ENCODE measurements around the gene EPB41L3. TPM values are rescaled to one million over a fixed set of nuclear protein-coding genes. Genes with fewer than 3 reads are reported as not detected.
"Not testable (repeated sequence)": the region's sequence is repeated elsewhere in the genome, so short reads cannot be mapped to it uniquely, and the experiment has no call there.

The EPB41L3 gene
- total RNA-seq, 1 donor from 2014 or later = 34.0 TPM

DNA sequence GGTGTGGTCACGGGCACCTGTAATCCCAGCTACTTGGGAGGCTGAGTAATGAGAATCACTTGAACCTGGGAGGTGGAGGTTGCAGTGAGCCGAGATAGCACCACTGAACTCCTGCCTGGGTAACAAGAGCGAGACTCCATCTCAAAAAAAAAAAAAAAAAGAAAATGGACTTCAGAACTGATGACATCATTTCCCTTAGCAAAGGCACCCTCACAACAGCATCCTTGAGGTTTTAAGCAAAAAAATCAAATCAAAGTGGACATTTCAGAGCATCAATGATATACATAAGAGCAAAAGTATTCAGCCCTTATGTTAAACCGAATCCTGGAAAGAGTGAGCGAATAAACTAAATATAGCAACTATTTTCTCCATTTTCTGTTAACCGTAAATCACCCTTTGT, 45.3 kb downstream of the EPB41L3 start:
- DNase-seq (ENCODE audit: low spot score) = no peak

DNA sequence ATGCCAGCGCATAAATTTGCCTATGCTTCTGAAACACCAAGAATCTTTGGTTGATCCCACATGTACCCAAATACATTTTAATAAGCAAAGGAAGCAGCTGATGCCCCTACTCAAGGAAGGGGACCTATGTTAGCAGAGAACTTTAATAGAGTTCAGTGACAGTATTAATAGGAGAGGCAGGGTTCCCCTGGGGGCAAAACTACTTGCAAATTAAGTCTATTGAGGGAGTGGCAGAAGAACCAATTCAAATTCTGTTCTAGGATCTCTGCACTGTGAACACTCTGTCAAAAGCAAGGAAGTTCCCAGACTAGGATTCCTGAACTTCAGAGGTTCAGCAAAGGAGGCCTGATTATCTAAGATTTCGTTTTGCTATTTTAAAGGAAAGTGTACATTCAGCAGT, 47.5 kb downstream of the EPB41L3 start:
- no peak for DNase-seq (ENCODE audit: low spot score)

DNA sequence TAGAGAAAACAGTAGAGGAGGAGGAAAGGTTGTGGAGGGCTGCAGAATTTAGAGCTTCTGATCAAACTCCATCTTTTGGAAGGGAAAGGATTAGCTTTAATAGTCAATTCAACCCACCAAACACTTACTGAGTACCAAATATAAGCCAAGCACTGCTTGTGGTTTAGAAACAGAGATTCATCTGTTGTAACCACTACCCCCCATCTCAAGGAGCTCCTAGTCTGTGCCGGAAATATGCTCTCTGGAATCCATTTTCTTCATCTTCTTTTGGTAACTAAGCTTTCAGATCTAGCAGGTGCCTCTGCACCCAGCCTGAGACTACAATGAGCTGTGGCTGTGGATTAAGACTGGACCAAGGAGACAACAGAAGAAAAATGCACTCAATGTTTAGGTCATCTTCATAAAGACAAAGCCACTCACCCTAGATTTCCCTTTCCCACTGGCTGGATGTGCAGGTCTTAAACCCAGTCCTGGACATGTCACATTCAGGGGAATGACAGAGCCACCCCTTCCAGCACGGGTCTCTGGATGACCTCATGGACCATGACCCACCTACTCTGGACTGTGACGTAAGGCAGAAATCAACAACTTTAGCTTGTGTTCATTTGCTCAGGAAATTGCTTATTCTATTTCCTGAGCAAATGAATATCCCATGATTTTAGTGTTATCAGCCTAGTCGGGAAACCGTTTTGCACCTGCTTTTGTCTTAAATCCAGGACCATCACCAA, 52.9 kb downstream of the EPB41L3 start:
- no peak for DNase-seq (ENCODE audit: low spot score)

DNA sequence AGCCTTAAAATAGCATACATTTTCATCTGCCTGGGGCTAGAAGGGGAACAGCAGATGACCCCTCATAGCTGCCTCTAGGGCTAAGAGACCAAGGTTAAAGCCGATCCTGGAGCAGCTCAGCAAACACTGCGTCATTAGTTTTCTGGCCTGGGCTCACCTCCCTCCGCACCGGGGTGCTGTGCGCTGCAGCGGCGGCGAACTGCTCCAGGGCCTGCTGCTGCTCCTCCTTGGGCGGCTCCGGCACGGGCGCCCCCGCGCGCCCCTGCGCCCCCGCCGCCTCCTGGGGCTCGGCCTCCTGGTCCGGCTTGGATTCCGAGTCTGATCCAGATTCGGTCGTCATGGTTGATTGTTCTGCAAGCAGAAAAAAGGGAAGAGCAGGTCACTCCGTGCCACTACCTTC, 55.0 kb downstream of the EPB41L3 start:
- DNase-seq (ENCODE audit: low spot score) = no peak

DNA sequence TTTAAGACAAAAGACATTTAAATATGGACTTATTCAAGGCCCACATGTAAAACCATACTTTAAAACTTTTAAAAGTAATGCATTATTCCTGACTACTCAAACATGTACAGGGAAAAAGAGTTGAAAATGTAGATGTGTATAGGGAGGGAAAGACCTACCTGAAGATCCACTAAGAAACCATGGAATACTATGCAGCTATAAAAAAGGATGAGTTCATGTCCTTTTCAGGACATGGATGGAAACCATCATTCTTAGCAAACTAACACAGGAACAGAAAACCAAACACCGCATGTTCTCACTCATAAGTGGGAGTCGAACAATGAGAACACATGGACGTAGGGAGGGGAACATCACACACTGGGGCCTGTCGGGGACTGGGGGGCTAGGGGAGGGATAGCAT, 55.8 kb downstream of the EPB41L3 start:
- not testable (repeated sequence) for DNase-seq (ENCODE audit: low spot score)

DNA sequence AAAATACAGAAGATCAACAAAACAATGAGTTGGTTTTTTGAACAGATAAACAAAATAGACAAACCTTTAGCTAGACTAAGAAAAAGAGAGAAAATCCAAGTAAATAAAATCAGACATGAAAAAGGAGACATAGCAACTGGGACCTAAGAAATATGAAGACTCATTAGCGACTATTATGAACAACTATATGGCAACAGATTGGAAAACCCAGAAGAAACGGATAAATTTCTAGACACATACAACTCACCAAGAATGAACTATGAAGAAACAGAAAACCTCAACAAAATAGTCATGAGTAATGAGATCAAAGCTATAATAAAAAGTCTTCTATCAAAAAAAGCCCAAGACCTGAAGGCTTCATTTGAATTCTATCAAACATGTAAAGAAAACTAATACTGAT, 59.3 kb downstream of the EPB41L3 start:
- DNase-seq (ENCODE audit: low spot score) = no peak

DNA sequence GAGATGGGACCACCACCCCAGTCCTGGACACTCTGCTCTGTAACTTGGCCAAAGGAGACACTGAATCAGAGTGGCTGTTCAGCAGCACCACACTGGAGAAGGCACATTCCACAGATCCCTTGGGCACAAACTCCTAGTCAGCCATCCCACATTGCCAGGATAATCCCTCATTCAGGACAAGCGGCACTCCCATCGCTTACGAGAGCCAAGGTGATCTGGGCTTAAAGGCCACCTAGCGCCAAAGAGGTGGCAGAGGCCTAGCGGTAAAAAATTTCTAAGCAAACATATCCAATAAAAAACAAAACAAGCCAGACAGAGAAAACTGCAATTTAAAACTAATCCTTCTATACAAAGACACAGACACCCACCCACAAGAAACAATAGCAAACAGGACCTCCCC, 62.2 kb downstream of the EPB41L3 start:
- no peak for DNase-seq (ENCODE audit: low spot score)

DNA sequence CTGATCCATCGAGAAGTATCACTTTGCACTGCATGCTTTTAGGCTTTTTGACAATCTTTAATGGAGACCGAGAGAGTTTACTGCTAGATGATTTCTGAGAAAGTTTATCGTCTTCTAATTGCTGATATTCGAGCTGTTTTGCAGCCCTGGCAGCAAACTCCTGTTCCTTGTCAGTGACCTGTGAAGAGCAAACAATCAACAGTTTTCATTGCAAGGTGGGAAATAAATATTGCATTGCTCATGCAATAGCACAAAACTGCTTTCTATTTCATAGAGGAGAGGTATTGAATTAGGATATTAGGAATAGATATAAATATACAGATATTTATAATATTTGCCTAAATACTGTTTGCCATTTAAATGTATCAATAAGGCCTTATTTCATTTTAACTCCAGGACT, 65.5 kb downstream of the EPB41L3 start:
- no peak for DNase-seq (ENCODE audit: low spot score)

DNA sequence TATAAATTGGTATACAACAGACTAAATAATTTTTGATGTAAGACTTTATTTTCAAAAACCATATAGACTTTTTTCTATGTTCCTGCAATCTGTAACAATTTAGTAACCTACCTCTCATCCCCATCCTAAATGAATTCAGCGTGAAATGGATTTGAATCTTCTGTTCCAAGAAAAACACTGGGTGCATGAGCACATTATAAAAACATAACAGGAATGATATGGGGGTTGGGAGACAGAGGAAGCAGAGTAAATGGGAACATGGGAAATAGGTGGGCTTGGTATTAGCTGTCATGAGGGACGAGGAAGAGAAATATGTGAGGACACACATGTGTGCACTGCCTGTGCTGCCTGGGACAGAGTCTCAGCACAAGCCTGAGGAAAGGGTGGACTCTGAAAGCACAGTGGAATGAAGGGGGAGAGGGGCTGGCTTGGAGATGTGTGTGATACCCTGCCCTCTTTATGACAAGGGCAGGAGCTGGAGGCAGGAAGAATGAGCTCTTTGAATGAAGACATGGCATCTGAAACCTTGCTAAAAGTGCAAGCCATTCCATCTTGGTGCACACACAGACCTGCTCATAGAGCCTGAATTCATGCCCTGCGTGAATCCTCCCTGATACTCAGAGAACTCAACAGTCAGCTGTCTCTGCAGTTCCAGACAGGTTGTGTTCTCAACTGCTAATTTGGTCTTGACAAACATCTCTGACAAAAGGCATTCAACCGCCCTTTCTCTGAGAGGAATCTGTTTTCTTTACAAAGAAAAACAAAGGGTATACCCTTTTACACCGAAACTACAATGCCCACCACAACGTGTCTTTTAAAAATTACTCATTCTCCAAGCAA, 66.6 kb downstream of the EPB41L3 start:
- DNase-seq (ENCODE audit: low spot score) = no peak

DNA sequence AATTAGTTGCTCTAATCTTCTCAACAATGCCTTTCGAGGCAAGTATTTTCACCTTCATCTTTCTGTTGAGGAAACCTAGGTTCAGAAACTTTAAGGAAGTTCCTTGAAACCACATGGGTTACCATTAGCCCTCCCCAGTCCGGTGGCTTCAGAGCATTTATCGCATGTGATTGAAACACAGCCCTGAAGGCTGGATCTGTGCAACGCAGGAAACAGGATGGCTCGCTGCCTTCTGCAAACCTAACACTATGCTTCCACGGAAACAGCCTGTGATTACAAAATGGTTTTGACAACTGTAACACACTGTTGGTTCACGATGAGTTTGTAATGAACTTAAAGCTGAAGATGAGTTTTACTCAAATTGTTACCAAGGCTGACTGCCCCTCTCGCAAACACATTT, 68.5 kb downstream of the EPB41L3 start:
- DNase-seq (ENCODE audit: low spot score) = no peak

DNA sequence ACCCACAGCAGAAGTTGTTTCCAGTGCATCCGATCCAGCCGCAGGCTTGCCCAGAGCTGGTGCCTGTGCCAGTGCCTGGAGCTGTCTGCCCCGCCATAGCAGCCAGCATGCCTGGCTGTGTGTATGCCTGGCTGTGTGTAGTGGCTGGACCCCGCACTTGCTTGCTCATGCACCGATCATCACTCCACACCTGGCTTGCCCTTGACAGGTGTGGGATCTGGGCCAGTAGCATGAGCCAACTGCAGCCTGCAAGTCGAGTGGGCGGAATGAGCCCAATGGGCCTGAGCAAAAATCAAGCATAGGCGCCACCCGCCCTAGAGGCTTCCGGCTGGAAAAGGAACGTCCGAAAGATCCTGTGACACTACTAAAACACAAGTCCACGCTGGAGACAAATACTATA, 74.5 kb downstream of the EPB41L3 start:
- DNase-seq (ENCODE audit: low spot score) = no peak

DNA sequence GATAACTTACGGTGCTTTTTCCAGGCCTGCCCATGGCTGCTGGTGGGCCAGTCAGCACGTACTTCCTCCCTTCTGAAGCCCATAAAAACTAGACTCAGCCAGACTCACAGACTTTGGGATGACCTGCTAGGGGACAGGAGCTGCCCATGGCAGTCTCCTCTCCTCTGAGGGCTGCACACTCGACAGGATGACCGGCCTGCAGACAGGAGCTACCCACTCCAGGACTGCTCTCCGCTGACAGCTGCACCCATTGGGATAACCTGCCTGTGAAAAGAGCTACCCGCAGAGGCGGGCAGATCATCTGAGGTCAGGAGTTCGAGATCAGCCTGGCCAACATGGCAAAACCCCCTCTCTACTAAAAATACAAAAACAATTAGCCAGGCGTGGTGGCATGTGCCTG, 75.4 kb downstream of the EPB41L3 start:
- DNase-seq (ENCODE audit: low spot score) = no peak

DNA sequence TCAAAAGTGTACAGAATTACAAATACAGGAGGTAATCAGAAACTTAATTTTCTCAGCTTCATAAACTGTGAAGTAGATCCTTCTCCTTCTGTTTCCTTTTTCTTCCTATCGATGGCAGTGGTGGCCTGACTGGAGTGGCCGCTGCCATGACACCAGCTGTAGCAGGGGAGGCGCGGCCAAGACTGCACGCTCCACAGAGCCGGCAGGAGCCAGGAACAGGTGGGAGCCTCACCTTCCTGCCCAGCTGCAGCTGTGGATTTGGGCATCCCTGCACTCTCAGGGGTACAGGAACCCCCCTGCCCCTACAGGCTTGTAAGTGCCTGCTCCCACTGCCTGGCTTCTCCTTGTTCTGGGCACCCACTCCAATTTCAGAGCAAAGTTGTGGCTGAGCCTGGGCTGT, 76.1 kb downstream of the EPB41L3 start:
- DNase-seq (ENCODE audit: low spot score) = no peak

DNA sequence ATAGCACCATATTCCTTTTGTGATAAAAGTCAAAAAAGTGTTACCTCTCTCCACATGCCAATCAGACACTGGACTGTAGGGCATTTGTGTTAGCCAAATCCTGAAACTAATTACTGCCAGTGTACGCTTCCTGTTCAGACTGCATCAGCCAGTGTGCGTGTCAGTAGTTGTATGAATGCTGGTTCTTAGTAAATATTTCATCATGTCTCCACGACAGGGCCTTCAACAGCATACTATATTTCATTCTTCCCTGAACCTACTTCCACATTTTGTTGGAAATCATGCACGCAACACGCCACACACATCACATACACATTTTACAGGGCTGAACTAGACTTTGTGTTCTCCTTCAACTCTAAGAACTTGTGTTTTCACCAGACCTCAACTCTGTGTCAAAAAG, 77.5 kb downstream of the EPB41L3 start:
- DNase-seq (ENCODE audit: low spot score) = no peak

DNA sequence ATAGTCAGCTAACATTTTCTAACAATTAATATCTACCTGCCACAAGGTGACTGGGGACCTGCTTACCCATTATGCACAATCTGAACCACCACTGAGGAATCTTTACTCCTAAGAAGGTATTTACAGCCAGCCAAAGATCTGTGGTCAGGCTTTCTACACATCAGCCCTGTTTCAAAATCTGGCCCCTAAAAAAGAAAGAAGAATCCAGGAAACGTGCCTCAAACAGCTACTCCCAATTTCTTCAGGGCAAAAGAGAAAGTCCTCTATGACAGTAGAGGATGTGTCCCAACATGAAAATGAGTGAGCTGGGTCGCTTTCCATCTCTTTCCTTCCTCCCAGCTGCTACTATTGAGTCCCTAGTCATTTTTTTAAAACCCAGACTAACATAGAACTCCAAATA, 79.5 kb downstream of the EPB41L3 start:
- no peak for DNase-seq (ENCODE audit: low spot score)

DNA sequence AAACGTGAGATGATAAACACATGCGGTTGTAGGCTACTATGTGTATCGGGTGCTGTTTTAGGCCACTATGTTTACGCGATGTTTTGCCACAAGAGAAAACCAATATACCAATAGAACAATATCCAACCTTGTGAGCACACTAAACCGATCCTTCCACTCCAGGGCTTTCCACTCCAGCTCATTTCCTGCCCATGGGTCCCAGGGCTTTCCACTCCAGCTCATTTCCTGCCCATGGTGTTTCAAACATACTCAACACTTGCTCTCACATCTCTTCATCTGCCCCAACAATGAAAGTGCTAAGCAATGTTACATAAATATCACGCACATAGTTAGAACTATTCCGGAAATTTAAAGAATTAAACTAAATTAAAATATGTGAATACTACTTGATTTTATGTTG, 80.0 kb downstream of the EPB41L3 start:
- DNase-seq (ENCODE audit: low spot score) = no peak

DNA sequence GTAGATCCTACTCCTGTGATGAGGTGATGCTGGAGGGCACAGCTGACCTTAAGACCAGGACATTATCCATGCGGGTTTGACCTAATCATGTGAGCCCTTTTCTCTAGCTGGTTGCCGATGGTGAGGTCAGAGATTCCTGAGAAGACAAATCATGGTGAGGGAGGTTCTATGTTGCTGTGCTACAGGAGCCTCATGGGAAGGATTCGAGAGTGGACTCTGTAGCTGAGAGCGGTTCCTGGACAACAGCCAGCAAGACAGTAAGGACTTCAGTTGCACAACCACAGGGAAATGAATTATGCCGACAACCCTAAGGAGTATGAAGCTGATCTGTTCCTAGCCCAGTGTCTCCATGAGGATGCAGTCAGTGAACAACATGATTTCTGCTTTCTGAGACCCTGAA, 80.4 kb downstream of the EPB41L3 start:
- DNase-seq (ENCODE audit: low spot score) = no peak

DNA sequence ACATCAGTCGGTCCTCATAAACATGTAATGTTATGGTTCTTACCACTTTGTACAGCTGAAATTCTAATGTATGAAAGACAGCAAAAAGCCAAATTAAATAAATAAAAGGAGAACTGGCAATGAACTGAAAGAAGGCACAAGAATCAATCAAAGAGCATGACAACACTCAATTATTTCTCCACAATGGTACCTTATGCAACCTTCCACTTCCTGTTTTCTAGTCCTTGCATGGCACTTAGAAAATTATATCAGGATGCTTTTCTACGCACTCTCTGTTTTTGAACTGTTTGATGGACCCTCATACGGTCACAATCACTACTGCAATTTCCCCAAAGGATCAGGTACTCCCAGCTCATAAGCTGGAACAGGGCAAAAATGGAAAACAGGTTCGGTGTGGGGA, 81.6 kb downstream of the EPB41L3 start:
- no peak for DNase-seq (ENCODE audit: low spot score)

DNA sequence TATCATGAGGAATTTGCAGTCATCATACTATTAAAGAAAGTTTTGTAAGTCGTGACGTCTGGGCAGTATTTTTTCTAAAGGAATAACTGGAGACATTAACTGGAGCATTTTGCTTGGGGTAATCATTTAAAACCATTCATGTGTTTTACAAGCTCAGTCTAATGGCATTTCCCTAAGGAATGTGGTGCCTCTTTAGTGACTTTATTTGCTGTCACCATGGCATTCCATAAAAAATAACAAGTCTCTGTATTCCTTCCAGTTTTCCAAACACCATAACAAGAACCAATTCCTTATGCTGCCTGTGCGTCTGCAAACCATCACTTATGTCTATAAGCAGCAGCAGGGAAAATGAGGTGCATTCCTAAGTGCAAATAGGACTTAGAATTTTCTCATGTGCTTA, 82.8 kb downstream of the EPB41L3 start:
- no peak for DNase-seq (ENCODE audit: low spot score)

DNA sequence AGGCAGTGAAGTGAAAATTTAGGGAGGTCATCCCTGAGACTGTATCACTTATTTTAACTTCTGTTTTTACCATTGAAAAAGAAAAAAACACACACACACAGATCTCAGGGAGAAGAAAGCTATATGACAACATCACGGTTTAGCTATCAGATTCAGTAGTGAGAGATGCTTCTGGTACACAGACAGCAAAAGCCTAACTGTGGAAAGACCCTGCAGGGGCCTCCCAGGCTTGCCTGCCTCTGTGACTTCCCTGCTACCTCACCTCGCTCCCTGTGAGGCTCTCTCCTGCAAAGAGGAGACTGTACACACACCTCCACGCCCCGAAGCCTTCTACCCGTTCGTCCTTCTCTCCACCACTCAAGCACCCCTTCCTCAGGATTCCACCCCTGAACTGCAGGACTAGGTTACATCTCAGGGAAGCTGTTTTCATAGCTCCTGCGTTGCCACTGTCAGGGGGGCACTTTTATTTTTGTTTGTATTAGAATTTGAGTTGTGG, 86.3 kb downstream of the EPB41L3 start:
- DNase-seq (ENCODE audit: low spot score) = no peak

DNA sequence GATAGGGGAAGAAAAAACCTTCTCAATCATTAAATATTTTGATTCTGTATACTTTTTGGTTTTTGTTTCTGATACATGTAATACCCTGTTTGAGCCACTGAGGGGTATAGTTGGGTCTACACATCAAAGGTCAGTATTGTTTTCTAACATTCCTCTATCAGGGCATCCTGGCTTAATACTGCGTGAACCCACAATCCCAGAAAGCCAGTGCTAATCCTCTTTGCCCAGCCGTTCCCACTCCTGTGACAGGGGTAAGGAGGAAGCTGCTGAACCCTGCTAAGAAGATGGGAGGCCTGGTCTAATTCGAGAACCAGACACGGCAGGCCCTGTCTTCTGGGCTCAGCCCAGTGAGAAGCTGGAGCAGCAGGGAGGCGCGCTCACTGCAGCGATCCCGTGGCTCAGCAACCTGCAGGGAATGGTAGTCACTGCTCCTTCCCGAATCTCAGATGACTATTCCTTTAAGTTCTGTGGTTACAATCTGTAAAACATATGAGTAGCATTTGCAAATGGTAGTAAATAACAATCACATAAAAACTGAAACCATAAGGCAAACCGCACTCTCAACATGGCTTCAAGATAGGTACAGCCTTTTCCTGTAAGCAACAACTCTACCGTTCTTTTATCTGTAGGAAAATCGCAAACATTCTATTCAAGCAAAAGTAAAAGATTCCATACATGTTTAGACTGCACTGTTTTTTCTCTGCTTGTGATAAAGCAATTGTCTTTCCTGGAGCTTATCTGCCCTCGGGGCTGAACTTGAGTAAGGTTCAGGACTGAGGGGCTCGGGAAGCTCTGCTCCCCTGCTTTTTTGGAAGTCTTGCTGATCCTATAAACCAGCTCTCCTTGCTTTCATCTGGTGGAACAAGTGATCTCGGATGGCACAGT, 87.0 kb downstream of the EPB41L3 start:
- no peak for DNase-seq (ENCODE audit: low spot score)

DNA sequence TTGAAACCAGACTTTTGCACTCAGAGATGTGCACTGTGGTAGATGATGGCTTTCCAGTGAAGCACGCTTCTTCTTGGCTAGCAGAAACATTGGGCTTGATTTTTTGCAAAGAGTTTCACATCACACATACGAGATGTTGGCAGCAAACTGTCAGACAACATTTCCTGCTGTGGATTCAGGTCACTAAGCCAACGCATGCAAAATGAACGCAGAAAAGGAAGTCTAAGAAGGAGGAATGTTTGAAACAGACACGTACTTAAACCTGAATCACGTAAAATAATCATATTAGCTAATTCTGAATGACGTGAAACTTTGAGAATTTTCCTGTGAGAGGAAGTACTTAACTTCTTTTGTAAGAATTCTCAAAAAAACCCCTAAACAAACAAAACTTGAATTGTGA, 88.1 kb downstream of the EPB41L3 start:
- no peak for DNase-seq (ENCODE audit: low spot score)
